Neural progenitor cell (in vitro differentiated cells): ENCODE measurements around the gene IKZF3.

ENCODE experiments used
- CTCF ChIP-seq: fragments of 200-600 bp; sonication (generic); IDR thresholded peaks from 2 replicates; pipeline ENCODE4 v1.5.1; 2017; ENCODE audit warnings: antibody characterized with exemption, mild to moderate bottlenecking
- EZH2 ChIP-seq: fragments of 200-600 bp; sonication (generic); IDR thresholded peaks from 2 replicates; pipeline ENCODE4 v1.6.1; 2017; ENCODE audit warnings: antibody characterized with exemption, mild to moderate bottlenecking, moderate library complexity
- EZH2phosphoT487 ChIP-seq: fragments of 200-600 bp; sonication (generic); IDR thresholded peaks from 2 replicates; pipeline ENCODE4 v1.6.1; 2017; ENCODE audit warnings: antibody characterized with exemption

- TF ChIP-seq EZH2: no peak
- TF ChIP-seq CTCF: no peak
- TF ChIP-seq EZH2phosphoT487: no peak
Measured at GRCh38 chr17:39729280-39729851, 134.7 kb downstream of the IKZF3 start.
